ENCODE results near the gene ARMC12. TPM values are rescaled to one million over a fixed set of nuclear protein-coding genes. Genes with fewer than 3 reads are reported as not detected.

The ARMC12 gene
- total RNA-seq, 2 experiments from 2014 or later: 1.0 to 1.1 TPM

DNA sequence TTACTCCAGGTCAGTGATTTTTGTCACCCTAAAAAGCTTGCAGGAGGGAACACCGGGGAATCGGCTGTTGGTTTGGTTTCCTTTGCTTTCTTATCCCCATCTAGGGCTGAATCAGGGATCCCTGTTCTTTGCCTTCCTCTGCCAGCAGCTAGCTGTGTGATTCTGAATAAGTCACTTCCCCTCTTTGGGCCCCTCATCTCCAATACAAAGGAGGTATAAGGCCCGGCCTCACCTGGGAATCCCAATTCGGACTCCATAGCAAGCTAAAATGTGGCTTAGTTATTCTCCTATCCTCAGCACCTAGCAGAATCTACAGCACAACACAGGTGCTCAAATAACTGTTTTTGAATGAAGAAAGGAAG lies 18.5 kb upstream of the ARMC12 start:
- no peak for DNase-seq
- CTCF ChIA-PET: interaction anchor here (0.7 to 2.4 kb wide), 3 partner anchors 19 to 116 kb away, joined by 3 to 13 read pairs (median 3); partner anchors contain the start of gene ARMC12
- ATAC-seq: no peak
- peak overlapping the region; percentile 88 for H3K27ac Mint-ChIP-seq
- H3K4me1 Mint-ChIP-seq (ENCODE audit: low read depth): peaks cover 56% of the 10 kb centered on the region
- TF ChIP-seq, protein P1, sequence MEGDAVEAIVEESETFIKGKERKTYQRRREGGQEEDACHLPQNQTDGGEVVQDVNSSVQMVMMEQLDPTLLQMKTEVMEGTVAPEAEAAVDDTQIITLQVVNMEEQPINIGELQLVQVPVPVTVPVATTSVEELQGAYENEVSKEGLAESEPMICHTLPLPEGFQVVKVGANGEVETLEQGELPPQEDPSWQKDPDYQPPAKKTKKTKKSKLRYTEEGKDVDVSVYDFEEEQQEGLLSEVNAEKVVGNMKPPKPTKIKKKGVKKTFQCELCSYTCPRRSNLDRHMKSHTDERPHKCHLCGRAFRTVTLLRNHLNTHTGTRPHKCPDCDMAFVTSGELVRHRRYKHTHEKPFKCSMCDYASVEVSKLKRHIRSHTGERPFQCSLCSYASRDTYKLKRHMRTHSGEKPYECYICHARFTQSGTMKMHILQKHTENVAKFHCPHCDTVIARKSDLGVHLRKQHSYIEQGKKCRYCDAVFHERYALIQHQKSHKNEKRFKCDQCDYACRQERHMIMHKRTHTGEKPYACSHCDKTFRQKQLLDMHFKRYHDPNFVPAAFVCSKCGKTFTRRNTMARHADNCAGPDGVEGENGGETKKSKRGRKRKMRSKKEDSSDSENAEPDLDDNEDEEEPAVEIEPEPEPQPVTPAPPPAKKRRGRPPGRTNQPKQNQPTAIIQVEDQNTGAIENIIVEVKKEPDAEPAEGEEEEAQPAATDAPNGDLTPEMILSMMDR (IDR thresholded peaks at IDR 0.05): no peak
- POLR2A ChIA-PET: interaction anchor here (0.8 to 11.0 kb wide), 5 partner anchors 10 to 128 kb away, joined by 3 to 95 read pairs (median 4); no protein-coding TSS in a partner anchor
- H3K36me3 Mint-ChIP-seq (ENCODE audit: low read depth): no peaks in the 10 kb centered on the region
- no peaks in the 10 kb centered on the region for H3K27me3 Mint-ChIP-seq
- intact Hi-C loops (cut with micrococcal nuclease): no loop called here
- no peaks in the 10 kb centered on the region for H3K9me3 Mint-ChIP-seq
- peak overlapping the region; percentile 72 for H3K4me3 Mint-ChIP-seq

DNA sequence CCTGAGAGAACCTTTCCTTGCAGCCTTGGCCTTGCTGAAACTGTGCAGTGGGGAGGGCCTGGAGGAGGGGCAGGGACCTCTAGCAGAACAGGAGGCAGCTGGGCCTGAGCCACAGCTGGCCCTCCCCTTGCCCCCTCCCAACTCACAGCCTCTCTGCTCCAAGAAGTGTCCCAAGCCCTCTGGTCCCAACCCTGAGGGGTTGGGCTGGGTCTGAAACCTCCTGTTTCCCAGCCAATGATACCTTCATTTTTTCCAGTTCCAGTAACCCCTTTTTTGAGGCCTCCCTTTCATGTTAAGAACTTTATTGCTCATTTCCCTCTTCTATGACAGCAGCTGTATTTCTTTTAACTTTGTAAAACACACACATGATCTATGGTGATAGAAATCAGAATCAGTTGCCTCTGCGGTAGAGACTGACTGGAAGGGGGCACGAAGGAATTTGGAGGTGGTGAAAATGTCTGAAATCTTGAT lies 17.9 kb upstream of the ARMC12 start:
- ChIA-PET POLR2A (interaction anchor here (0.8 to 11.0 kb wide), 6 partner anchors 9 to 129 kb away, joined by 3 to 95 read pairs (median 4); no protein-coding TSS in a partner anchor), CTCF (interaction anchor here (0.7 to 2.4 kb wide), 3 partner anchors 18 to 116 kb away, joined by 3 to 13 read pairs (median 3); partner anchors contain the start of gene ARMC12)
- Mint-ChIP-seq H3K27ac (peak overlapping the region; percentile 88), H3K4me1 (ENCODE audit: low read depth) (peaks cover 52% of the 10 kb centered on the region), H3K9me3 (no peaks in the 10 kb centered on the region), H3K27me3 (no peaks in the 10 kb centered on the region), H3K36me3 (ENCODE audit: low read depth) (no peaks in the 10 kb centered on the region), H3K4me3 (peak overlapping the region; percentile 72)
- DNase-seq (peak; percentile 55), ATAC-seq (peak; percentile 69)
- TF ChIP-seq, protein P1 (IDR thresholded peaks at IDR 0.05): no peak
- intact Hi-C loops (cut with micrococcal nuclease): no loop called here

DNA sequence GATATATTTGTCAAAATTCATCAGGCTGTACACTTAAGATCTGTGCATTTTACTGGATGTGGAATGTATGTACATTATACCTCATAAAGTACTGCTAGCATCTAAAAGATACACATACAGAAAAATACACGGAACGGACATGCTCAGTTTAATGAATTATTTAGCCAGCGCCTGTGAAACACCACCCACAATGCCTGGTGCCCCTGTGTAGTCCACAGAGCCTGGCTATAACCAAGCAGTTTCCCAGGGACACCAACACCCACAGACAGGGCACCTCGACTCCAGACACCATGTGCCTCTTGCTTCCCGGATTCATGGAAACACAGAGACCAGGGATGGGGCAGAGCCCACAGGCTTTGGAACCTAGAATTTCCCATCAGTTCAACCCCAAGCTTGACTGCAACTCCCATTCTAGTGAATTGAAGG lies 17.4 kb upstream of the ARMC12 start:
- Mint-ChIP-seq H3K4me1 (ENCODE audit: low read depth) (peaks cover 56% of the 10 kb centered on the region), H3K36me3 (ENCODE audit: low read depth) (no peaks in the 10 kb centered on the region), H3K9me3 (no peaks in the 10 kb centered on the region), H3K4me3 (peak overlapping the region; percentile 72), H3K27ac (peak overlapping the region; percentile 88), H3K27me3 (no peaks in the 10 kb centered on the region)
- DNase-seq: peak; percentile 27
- intact Hi-C loops (cut with micrococcal nuclease): no loop called here
- ATAC-seq: peak; percentile 18
- CTCF ChIA-PET: interaction anchor here (0.9 to 2.4 kb wide), 3 partner anchors 13 to 117 kb away, joined by 3 to 13 read pairs (median 5); partner anchors contain the start of gene ARMC12
- POLR2A ChIA-PET: interaction anchor here (1.1 to 11.0 kb wide), 5 partner anchors 9 to 75 kb away, joined by 3 to 95 read pairs (median 4); no protein-coding TSS in a partner anchor
- TF ChIP-seq, protein P1 (IDR thresholded peaks at IDR 0.05): no peak

DNA sequence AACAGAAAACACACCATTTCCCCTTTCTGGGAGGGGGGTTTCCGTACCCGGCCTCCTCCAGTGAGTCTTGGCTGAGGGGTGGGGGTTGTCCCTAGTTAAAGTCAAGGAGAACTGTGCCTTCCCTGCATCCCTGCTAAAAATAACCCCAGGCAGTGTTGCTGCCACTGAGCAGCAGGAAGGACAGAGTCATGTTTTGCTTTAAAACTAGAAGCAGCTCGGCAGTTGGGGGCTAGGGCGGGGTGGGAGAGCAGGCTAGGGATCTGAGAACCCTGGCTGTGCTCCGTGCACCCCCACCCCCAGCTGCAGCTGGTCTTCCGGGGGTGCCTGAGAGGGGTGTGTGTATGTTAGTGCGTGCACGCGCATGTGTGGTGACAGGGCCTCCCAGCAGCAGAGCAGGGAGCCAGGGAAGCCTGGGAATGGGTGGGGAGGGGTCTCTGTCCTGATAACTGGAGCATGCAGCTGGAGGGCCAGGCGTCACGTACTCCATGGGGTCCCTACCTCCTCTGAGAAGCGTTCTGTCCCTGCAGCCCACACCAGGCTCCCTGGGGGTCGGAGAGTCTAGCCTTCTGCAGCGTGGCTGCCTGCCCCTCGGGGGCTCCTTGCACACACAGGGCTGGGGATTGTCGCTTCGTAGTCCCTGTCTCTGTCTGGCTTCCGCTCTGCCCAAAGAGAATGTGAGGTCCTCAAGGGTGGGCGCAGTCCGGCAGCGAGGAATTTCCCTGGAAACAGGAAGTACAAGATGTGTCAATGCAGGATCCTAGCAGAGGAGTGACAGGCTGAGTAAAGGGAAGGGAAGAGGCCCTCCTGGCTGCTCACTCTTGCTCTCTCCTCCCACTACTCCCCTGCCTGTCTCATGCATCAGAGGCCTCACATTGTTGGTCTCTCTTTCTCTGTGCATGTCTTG lies 16.8 kb upstream of the ARMC12 start:
- Mint-ChIP-seq H3K4me1 (ENCODE audit: low read depth) (peaks cover 61% of the 10 kb centered on the region), H3K27me3 (no peaks in the 10 kb centered on the region), H3K36me3 (ENCODE audit: low read depth) (no peaks in the 10 kb centered on the region), H3K9me3 (no peaks in the 10 kb centered on the region), H3K4me3 (peak overlapping the region; percentile 72), H3K27ac (peak overlapping the region; percentile 88)
- TF ChIP-seq, protein P1 (IDR thresholded peaks at IDR 0.05): no peak
- ATAC-seq: peak; percentile 53
- peak; percentile 65 for DNase-seq
- ChIA-PET CTCF (interaction anchor here (0.9 to 2.4 kb wide), 2 partner anchors 12 to 17 kb away, joined by 5 to 13 read pairs; partner anchors contain the start of gene ARMC12), POLR2A (interaction anchor here (1.1 to 11.0 kb wide), 3 partner anchors 9 to 76 kb away, joined by 3 to 95 read pairs (median 9); no protein-coding TSS in a partner anchor)
- intact Hi-C loops (cut with micrococcal nuclease): no loop called here

Measured in activated CD8-positive, alpha-beta T cell treated with anti-CD3 and anti-CD28 coated beads for 36 hours (primary cell).